ENCODE results near the gene NEFH.

- TF ChIP-seq, protein P1, sequence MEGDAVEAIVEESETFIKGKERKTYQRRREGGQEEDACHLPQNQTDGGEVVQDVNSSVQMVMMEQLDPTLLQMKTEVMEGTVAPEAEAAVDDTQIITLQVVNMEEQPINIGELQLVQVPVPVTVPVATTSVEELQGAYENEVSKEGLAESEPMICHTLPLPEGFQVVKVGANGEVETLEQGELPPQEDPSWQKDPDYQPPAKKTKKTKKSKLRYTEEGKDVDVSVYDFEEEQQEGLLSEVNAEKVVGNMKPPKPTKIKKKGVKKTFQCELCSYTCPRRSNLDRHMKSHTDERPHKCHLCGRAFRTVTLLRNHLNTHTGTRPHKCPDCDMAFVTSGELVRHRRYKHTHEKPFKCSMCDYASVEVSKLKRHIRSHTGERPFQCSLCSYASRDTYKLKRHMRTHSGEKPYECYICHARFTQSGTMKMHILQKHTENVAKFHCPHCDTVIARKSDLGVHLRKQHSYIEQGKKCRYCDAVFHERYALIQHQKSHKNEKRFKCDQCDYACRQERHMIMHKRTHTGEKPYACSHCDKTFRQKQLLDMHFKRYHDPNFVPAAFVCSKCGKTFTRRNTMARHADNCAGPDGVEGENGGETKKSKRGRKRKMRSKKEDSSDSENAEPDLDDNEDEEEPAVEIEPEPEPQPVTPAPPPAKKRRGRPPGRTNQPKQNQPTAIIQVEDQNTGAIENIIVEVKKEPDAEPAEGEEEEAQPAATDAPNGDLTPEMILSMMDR (conservative IDR thresholded peaks at IDR 0.05): no peak
- TF ChIP-seq ZFX (IDR thresholded peaks at IDR 0.05): no peak
Observed at GRCh38 chr22:29491012-29491411, 11.0 kb downstream of the NEFH start.

Data from C4-2B (cell line).